DOHH2 (cell line): ENCODE measurements around the gene PCP4.

ENCODE experiments used
- CTCF ChIP-seq: fragments of 200-600 bp; sonication (generic); IDR thresholded peaks from one replicate; pipeline ENCODE4 v1.5.1; 2014; ENCODE audit warnings: antibody characterized with exemption, mild to moderate bottlenecking, low read depth, low read length; ENCODE audit not compliant: poor library complexity, severe bottlenecking
- EZH2phosphoT487 ChIP-seq: fragments of 200-600 bp; sonication (generic); IDR thresholded peaks from 2 replicates; pipeline ENCODE4 v1.6.1; 2017; ENCODE audit warnings: borderline replicate concordance, mild to moderate bottlenecking, antibody characterized with exemption, low read length, moderate library complexity, mixed read lengths

GRCh38 chr21:39923476-39923875, 56.2 kb downstream of the PCP4 start:
- TF ChIP-seq CTCF: no peak
- no peak for TF ChIP-seq EZH2phosphoT487
